NCI-H345 (cell line): ENCODE data around the gene PPM1M.

ENCODE experiments used
- DNase-seq: peaks from one replicate; lab custom pipeline; 2025; lab: John Stamatoyannopoulos, UW

The PPM1M gene

GRCh38 chr3:52230889-52231499 is 14.6 kb upstream of the PPM1M start:
- no peak for DNase-seq

DNA sequence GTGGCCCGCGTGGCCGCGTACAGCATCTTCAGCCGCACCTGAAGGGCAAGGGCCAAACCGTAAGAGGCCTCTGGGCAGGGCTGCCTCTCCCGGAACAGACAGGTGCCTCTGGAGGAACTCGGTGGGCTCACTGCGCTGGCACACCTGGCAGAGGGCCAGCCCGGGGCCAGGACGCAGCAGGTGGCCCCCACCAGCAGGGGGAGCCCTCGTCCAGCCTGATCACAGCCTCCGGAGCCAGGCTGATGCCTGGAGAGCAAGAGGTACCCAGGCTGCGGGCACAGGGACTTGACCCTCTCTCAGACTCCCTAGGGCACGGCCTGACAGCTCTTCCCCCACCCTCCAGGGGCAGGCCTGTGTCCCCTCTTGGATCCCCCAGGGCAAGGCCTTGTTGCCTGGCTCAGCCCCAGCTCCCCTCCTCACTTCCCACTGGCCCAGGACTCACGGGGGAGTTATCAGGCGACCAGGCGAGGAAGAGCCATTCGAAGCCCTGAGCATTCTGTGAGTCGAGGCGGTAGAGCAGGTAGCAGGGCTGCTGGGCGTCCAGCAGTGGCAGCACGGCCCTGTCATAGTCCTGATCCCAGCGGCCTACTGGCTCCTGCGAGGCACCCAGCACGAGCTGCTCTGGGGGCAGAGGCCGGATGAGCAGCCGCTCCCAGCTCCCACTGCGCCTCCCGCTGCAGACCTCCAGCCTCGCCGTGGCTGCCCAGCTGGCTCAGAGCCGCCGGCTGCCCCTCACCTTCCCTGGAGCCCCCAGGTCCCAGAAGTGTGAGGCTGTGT is 13.9 kb upstream of the PPM1M start:
- DNase-seq, result peak; percentile 10

DNA sequence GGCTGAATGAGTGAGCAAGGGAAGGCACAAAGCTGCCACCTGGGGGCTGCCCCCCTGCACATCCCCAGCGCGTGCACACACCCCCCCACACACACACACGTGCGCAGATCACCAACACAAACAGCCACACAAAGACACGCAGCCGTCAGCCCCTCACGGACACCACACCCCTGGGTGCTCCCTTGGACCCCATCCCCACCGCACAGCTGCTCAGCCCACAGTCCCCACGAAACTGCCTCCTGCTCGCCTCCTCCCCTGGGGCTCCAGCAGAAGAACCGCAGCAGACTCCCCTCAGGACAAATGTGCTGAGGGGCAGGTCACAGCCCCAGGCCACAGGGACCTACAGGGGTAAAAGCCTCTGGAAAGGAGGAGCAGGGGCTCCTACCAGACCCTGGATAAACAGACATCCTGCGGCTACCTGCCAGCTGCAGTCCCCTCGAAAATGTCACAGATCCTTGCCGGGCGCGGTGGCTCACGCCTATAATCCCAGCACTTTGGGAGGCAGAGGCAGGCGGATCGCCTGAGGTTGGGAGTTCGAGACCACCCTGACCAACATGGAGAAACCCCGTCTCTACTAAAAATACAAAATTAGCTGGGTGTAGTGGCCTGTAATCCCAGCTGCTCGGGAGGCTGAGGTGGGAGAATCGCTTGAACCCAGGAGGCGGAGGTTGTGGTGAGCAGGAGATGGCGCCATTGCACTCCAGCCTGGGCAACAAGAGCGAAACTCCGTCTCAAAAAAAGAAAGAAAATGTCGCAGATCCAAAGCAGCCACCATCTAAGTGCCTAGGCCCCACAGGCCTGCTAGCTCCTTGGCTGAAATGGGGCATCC is 13.1 kb upstream of the PPM1M start:
- no peak for DNase-seq

DNA sequence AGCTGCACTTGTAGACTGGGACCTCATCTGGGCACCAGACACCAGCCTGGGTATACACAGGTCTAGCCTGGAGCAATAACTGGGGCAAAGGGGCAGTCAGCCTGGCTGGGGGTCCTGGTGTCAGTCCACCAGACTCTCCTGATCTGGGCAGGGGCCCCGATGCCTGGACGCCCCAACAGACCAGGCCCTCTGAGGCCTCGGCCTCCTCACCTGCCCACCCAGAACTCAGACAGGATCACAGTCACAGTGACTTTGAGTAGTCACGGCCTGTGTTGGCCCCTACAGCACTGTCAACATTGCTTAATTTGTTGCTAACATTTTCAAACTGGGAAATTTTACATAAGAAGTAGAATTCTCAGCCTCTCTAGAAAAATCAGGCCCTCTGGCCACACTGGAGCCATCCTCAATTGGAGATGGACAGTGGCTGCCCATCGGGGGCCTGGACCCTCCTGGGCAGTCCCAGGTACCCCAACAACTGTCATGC is 12.4 kb upstream of the PPM1M start:
- no peak for DNase-seq

- no peak for DNase-seq
These were observed 11.6 kb upstream of the PPM1M start for GRCh38 chr3:52233968-52234367.

GRCh38 chr3:52234516-52235447 is 10.8 kb upstream of the PPM1M start:
- DNase-seq, result no peak

DNA sequence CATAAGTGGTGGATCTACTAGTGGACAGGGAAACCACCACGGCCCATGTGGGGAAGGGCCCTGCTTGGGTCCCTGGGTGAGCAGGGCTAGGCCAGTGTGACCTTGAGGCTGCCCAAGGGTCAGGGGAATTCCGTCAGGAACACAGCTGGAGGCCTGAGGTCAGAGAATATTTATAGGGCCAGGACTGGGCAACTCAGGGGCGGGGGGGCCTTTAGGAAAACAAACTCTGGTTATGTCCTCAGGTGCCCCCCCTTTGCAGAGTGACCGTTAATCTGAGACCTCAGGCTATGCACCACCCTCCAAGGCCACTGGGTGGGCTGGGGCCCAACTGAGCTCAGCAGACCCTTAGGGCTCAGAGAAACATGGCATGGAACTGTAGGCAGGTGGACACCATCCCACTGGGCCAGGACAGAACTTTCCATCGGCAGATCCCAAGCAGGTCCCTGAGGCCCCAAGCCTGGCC is 9.1 kb upstream of the PPM1M start:
- no peak for DNase-seq

- DNase-seq, result no peak
These were observed 8.4 kb upstream of the PPM1M start for GRCh38 chr3:52237006-52237656.

- no peak for DNase-seq
These were observed 7.8 kb upstream of the PPM1M start for GRCh38 chr3:52237657-52238172.

GRCh38 chr3:52238193-52238760 is 7.3 kb upstream of the PPM1M start:
- no peak for DNase-seq

- DNase-seq, result peak; percentile 68
These were observed 6.5 kb upstream of the PPM1M start, which contains the start of gene TWF2 for GRCh38 chr3:52238761-52239701. TWF2 (minus strand) TSS chr3:52239158; CDS start chr3:52239016, 142 bp downstream.

DNA sequence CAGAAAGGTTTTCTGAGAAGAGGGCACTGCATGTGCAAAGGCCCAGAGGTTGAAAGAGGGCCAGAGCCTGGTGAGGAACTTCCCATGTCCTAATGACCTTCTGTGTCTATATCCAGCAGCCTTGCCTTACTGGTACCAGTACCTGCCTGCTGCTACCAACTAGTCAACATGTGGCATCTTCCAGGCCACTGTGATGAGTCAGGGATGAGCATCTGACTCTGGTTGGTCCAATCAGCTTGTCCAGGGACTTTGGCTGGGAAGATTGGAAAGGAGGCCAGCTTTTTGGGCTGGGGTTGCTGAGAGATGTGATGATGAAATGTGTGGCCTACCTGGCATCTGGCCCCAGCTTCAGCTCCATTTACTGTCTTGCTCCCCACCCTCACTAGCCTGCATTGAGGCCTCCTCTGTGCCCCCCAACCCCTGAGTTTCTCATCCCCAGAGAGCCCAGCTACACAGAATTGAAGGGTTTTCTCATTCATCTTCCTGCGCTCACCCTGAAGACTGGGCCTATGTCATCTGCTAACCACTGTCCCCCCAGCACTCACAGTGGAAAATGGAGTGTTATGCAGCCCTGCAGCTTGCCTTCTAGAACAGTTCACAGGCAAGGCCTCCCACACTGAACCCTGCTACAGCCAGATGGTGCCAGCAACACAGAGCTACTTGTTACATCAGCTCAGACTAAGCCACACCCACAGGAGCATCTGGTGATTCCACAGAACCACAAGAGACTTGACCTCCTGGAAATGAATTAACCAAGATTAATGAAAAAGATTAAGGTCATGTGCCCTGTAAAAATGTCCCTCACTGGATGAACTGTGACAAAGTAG is 5.3 kb upstream of the PPM1M start:
- DNase-seq, result peak; percentile 48

GRCh38 chr3:52240886-52241370 is 4.6 kb upstream of the PPM1M start:
- peak; percentile 42 for DNase-seq

DNA sequence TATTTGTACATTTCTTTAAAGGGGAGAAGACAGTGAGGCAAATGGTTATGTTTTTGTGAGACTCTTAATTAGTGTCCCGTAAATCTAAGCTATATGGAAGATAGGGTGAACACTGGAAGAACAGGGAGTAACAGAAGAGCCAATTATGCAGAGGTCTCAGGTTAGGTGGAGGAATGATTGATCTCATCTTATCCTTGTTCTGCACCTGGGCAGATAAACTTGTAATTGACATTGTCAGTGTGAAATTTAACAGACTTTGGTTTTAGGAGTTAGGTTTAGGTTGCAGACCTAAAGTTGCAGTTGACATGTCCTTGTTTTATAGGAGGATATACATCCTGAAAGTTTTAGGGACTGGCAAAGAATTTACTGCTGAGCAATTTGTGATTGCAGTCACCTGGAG is 3.5 kb upstream of the PPM1M start:
- DNase-seq, result no peak

DNA sequence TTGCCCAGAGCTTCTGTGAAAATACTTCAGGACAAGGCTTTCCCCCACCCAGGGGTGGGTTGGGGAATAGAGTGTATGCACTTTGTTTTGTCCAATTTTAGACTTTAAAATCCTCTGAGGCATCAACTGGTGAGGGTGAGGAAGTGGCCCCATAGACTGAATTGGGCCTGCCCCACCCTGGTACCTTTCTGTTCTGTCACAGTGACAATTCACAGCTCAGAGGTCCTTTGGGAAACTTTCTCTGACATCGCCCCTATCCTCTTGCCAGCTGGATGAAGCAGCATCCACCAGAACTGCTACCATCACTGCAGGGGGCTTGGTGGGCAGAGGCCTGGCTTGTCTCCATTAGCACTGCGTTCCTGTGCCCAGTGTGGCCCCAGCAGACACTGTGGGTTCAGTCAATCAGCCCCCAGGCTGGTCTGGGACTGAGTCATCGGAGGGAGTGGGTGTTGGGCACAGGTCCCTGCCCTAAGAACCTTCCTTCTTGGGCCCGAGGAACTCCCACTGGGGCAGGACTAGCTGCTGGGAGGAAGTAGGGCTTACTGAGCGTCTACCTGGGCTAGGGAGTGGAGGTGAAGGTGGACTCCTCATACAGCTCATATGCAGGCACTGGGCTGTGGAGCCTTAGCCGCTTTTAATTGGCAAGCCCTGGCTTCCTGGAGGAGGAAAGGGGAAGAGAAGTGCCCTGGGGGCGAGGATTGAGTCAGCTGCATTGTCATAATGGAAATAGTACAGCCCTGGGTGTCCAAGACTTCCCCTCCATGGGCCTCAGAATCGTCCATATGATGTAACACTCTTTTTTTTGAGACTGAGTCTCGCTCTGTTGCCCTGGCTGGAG is 1.5 kb upstream of the PPM1M start:
- DNase-seq, result no peak

GRCh38 chr3:52246264-52246620 is 683 bp downstream of the PPM1M start:
- no peak for DNase-seq

GRCh38 chr3:52246728-52247408 is 1.3 kb downstream of the PPM1M start:
- DNase-seq, result no peak
